Right lobe of liver (tissue), 4 donors: ENCODE data around the gene MFSD12.

ENCODE experiments used
- POLR2A ChIP-seq: fragments of 450-650 bp; IDR thresholded peaks from one replicate; pipeline ENCODE4 v1.6.1; 2017; ENCODE audit warnings: antibody characterized with exemption, mild to moderate bottlenecking
- TF ChIP-seq, protein P1 (sequence below), 4 donors: fragments of 200-600 bp in 3 of 4; fragments of 450-650 bp in 1 of 4; IDR thresholded peaks; one replicate each; pipeline versions ENCODE4 v1.5.1 to v1.8.0; 2016 to 2022; ENCODE audit warnings: antibody characterized with exemption in 4 of 4, mild to moderate bottlenecking in 2 of 4
- donor health status: DM: no; HTN: no; CAD: no.
- donor health status: DM: no; HTN: no; CAD: no.
- donor health status: DM: no; HTN: yes; CAD: no.

DNA sequence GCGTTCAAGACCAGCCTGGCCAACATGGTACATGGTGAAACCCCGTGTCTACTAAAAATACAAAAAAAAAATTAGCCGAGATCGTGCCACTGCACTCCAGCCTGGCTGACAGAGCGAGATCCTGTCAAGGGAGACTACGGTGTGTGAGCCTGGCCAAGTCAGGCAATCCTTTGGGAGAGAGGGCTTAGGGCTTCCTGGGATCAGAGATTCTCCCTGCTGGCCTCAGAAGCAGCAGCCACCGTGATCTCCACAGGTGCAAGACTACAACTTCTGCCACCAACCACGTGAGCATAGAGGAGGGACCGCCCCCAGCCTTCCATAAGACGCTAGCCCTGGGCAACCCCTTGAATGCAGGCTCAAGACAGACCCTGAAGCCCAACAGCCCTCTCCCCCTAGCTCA is 7.6 kb downstream of the MFSD12 start:
- TF ChIP-seq, protein P1, sequence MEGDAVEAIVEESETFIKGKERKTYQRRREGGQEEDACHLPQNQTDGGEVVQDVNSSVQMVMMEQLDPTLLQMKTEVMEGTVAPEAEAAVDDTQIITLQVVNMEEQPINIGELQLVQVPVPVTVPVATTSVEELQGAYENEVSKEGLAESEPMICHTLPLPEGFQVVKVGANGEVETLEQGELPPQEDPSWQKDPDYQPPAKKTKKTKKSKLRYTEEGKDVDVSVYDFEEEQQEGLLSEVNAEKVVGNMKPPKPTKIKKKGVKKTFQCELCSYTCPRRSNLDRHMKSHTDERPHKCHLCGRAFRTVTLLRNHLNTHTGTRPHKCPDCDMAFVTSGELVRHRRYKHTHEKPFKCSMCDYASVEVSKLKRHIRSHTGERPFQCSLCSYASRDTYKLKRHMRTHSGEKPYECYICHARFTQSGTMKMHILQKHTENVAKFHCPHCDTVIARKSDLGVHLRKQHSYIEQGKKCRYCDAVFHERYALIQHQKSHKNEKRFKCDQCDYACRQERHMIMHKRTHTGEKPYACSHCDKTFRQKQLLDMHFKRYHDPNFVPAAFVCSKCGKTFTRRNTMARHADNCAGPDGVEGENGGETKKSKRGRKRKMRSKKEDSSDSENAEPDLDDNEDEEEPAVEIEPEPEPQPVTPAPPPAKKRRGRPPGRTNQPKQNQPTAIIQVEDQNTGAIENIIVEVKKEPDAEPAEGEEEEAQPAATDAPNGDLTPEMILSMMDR (IDR thresholded peaks at IDR 0.05), result no peak
- TF ChIP-seq POLR2A, result no peak
